IMR-90 (cell line): Measurements from ENCODE around the gene HOTAIR.

Experiments used
- CTCF ChIP-seq: conservative IDR thresholded peaks from 2 replicates; pipeline ENCODE4 v1.5.1; 2012; ENCODE audit warnings: mild to moderate bottlenecking, low read depth, low read length, improper control_type of control experiment
- RCOR1 ChIP-seq: IDR thresholded peaks from 2 replicates; pipeline ENCODE4 v1.6.1; 2012; ENCODE audit warnings: mild to moderate bottlenecking, low read length, improper control_type of control experiment; ENCODE audit not compliant: insufficient replicate concordance

GRCh38 chr12:53994264-53995001, 19.7 kb upstream of the HOTAIR start:
- TF ChIP-seq CTCF, result no peak
- no peak for TF ChIP-seq RCOR1
